ENCODE data around the gene BNC2.

BNC2 gene

DNA sequence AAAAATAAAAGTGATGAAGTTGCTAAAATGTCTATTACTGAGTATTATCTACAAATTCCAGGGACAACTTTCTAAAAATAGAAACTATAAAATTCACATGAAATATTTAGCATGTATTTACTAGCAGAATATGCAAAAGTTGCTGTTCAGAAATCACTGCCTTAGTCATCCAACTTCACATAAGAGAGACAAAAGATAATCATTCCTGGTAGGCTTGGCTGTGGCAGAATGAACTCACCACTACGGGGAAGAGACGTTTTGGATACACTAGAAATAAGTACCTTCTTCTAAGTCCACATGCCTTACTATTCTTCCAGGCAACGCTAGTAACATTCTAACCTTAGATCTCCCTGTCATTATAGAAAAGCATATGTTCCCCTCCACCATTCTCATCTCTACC is 272.2 kb downstream of the BNC2 start:
- no peak overlapping the region for H3K27ac Mint-ChIP-seq
- no peaks in the 10 kb centered on the region for H3K9me3 Mint-ChIP-seq (ENCODE audit: low read depth)
- H3K36me3 Mint-ChIP-seq: no peaks in the 10 kb centered on the region
- no peaks in the 10 kb centered on the region for H3K4me1 Mint-ChIP-seq (ENCODE audit: low read depth)
- no peak overlapping the region for H3K4me3 Mint-ChIP-seq
- no peaks in the 10 kb centered on the region for H3K27me3 Mint-ChIP-seq

DNA sequence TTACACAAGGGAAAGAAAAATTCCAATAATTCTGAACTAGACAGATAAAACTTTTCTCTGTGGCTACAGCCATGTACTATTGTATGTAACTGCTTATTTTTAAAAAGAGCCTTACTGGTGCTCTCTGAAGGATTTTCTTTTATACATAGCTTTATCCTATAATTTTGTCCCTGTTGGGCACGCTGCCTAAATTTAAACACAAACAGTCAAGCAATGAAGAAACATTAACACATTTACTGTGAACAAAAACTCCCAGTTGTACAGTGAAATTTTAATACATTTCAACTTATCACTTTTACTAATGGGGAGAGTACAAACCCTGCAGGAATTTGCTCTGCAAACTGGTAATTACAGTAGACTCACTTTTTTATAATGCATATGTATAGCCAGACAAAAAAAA is 273.3 kb downstream of the BNC2 start:
- Mint-ChIP-seq H3K4me3 (no peak overlapping the region), H3K36me3 (no peaks in the 10 kb centered on the region), H3K27ac (no peak overlapping the region), H3K9me3 (ENCODE audit: low read depth) (no peaks in the 10 kb centered on the region), H3K27me3 (no peaks in the 10 kb centered on the region), H3K4me1 (ENCODE audit: low read depth) (no peaks in the 10 kb centered on the region)

DNA sequence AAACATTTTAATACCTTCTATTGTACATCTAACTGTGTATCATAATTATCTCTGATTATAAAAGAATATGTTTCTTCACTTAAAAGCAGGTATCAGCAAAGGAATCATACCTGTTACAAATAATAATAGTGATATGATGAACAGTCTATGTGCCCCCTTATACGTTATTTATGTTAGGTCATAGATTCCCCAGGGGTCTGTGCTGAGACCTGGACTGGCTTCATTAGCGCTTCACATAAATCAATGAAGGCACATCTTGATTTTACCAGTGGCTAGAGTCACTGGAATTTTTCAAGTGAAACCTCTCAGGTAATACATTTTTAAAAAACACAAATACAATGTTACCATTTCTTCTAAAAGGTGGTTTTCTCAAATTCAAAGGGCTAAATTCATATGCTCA is 275.2 kb downstream of the BNC2 start:
- Mint-ChIP-seq H3K27me3 (no peaks in the 10 kb centered on the region), H3K4me3 (no peak overlapping the region), H3K9me3 (ENCODE audit: low read depth) (no peaks in the 10 kb centered on the region), H3K36me3 (no peaks in the 10 kb centered on the region), H3K4me1 (ENCODE audit: low read depth) (no peaks in the 10 kb centered on the region), H3K27ac (no peak overlapping the region)

DNA sequence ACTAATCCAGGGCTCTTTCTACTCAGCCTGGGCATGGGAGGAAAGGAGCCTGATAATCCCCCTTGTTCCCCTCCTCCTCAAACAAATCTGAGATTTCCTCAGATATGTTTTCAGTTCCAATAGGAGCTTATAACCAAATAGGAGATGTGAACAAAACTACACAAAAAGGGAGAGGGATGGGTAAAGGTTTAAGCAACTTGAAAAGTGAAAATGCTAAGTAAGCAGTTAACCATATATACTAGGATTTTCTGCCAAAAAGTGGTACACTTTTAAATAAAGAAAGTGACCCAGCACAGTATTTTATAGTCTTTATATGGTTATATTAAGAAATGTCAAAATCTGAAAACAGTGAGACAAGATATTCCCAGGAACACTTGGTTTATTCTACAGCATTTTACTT is 275.7 kb downstream of the BNC2 start:
- no peaks in the 10 kb centered on the region for H3K9me3 Mint-ChIP-seq (ENCODE audit: low read depth)
- H3K4me1 Mint-ChIP-seq (ENCODE audit: low read depth): no peaks in the 10 kb centered on the region
- no peaks in the 10 kb centered on the region for H3K27me3 Mint-ChIP-seq
- H3K27ac Mint-ChIP-seq: no peak overlapping the region
- no peak overlapping the region for H3K4me3 Mint-ChIP-seq
- no peaks in the 10 kb centered on the region for H3K36me3 Mint-ChIP-seq

DNA sequence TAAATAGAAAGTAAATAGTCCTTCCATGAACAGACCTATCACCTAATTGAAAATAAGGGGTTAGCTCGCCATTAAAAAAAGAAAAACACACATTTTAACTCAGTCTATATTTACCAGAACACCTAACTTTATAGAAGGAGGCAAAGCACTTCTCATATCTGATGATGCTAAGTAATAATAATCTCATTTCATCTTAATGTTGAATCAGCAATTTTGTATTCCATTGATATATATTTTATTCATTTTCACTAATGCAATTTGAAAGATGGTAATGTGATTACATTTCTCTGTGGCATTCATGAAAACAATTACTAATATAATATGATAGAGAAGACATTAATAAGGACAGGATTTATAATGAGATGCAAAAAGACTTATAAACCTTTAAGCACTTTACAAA is 276.7 kb downstream of the BNC2 start:
- Mint-ChIP-seq H3K4me1 (ENCODE audit: low read depth) (no peaks in the 10 kb centered on the region), H3K4me3 (no peak overlapping the region), H3K27ac (no peak overlapping the region), H3K36me3 (no peaks in the 10 kb centered on the region), H3K27me3 (no peaks in the 10 kb centered on the region), H3K9me3 (ENCODE audit: low read depth) (no peaks in the 10 kb centered on the region)

DNA sequence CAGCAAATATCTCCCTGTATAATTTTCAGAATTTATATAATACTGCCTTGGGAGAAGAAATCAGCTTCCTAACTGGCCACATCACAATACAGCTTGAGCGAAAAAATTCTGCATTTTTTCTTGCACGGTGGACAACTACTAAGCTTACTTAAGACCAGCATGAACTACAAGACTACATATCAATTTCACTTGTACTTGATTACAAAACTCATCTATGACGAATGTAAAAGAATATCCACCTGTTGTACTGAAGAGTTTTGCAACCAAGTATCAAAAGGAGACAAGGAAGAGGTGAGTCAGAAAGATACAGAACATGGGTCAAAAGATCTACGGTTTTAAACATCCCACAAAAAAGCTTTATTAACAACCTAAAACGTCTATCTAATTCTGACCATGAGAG is 279.4 kb downstream of the BNC2 start:
- Mint-ChIP-seq H3K27me3 (no peaks in the 10 kb centered on the region), H3K4me1 (ENCODE audit: low read depth) (no peaks in the 10 kb centered on the region), H3K36me3 (no peaks in the 10 kb centered on the region), H3K9me3 (ENCODE audit: low read depth) (no peaks in the 10 kb centered on the region), H3K27ac (no peak overlapping the region), H3K4me3 (no peak overlapping the region)

DNA sequence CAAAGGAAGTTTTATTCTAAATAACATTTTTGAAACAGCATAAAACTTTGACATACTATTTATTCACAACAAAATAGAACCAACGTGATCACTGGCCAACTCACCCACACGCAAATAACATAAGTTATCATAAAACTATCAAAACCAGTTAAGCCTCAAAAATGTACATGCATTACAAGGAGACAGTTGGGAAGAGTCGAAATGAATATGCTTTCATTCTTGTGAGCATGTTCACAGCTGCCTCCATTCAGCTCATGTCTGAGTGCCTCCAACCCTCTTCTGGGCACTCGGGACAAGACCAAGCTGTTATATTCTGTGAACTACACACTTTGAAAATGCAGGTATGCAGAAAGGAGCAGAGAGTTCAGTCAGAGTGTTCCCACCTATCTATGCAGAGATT is 284.9 kb downstream of the BNC2 start:
- H3K9me3 Mint-ChIP-seq (ENCODE audit: low read depth): no peaks in the 10 kb centered on the region

DNA sequence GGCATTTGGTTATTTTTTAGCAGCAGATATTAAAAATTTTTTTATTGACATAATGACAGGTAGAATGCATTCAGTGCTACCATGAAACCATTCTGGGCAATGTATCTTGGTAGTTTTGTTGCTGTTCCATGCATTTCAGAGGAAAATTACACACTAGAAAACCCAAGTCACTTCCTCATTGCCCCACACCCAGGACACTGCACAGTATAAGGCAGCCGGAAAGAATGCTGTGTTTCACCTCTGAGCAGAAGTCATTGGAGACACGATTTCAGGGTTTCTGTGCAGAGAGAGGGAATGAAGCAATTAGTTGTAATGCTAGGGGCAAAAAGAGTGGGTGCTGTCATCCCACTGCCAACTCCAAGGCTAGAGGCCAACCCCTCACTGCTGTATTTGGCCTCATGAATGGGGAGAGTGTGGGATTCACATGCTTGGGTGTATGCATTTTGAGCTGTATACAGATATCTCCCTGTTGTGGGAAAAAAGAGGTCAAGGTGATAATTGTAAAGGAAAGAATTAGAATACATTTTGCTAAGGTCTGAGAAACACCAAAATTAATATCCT is 290.5 kb downstream of the BNC2 start:
- peaks cover 4% of the 10 kb centered on the region for H3K27me3 Mint-ChIP-seq
- H3K27ac Mint-ChIP-seq: no peak overlapping the region
- no peaks in the 10 kb centered on the region for H3K9me3 Mint-ChIP-seq (ENCODE audit: low read depth)
- no peaks in the 10 kb centered on the region for H3K36me3 Mint-ChIP-seq
- no peak overlapping the region for H3K4me3 Mint-ChIP-seq
- no peaks in the 10 kb centered on the region for H3K4me1 Mint-ChIP-seq (ENCODE audit: low read depth)

More for the DNA sequence above, 284.9 kb downstream of the BNC2 start:
- Mint-ChIP-seq H3K4me1 (ENCODE audit: low read depth) (no peaks in the 10 kb centered on the region), H3K36me3 (no peaks in the 10 kb centered on the region), H3K27me3 (peaks cover 2% of the 10 kb centered on the region), H3K27ac (no peak overlapping the region), H3K4me3 (no peak overlapping the region)

DNA sequence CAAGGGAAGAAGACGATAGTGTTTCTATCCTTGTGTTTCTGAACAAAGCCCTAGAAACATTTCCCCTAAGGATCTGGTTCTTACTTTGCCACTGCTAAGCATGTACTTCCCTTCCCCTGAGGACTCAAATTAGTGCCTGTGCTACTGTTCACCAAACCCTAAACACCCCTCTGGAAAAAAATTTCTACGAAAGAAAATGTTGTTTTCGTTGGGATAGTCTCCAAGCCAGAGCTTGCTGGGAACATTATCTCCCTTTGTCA is 294.6 kb downstream of the BNC2 start:
- no peaks in the 10 kb centered on the region for H3K4me1 Mint-ChIP-seq (ENCODE audit: low read depth)
- no peak overlapping the region for H3K4me3 Mint-ChIP-seq
- no peak overlapping the region for H3K27ac Mint-ChIP-seq
- peaks cover 2% of the 10 kb centered on the region for H3K27me3 Mint-ChIP-seq
- no peaks in the 10 kb centered on the region for H3K9me3 Mint-ChIP-seq (ENCODE audit: low read depth)
- no peaks in the 10 kb centered on the region for H3K36me3 Mint-ChIP-seq

DNA sequence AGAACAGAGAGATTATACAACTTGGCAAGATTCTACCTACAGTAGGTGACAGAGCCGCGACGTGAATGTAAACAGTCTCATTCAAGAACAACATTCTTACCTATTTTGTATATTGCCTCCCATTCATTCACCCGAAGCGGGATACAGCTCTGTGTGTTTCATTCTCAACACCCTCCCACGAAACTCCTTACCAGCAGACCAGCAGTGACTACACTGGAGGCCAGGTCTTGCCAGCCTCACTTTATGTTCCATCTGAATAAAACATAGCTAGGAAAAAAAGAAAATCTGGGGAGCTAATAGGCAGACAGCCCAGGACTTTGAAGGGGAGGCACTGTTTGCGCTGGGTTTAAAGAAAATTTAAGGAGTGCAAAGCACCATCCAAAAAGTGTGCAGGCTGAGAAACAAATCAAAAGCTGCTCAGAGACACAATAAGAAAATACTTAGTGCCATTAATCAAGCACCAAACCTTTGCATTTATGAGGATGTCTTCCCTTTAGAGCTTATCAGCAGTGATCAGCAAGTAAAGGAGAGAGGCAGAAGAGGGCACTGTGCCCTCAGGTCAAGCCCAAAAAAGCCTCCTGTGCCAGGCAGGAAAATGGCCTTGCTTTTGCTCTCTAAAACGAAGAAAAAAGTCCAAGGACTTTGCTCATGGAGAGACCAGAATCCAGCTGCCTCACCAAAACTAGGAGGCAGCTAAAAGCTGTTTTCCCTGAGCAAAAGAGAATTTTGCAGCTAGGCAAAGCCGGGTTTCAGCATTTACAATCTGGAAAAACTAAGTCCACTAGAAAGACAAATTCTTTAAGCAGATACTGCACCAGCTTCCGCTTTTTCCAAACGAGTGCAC is 295.1 kb downstream of the BNC2 start:
- no peaks in the 10 kb centered on the region for H3K36me3 Mint-ChIP-seq

DNA sequence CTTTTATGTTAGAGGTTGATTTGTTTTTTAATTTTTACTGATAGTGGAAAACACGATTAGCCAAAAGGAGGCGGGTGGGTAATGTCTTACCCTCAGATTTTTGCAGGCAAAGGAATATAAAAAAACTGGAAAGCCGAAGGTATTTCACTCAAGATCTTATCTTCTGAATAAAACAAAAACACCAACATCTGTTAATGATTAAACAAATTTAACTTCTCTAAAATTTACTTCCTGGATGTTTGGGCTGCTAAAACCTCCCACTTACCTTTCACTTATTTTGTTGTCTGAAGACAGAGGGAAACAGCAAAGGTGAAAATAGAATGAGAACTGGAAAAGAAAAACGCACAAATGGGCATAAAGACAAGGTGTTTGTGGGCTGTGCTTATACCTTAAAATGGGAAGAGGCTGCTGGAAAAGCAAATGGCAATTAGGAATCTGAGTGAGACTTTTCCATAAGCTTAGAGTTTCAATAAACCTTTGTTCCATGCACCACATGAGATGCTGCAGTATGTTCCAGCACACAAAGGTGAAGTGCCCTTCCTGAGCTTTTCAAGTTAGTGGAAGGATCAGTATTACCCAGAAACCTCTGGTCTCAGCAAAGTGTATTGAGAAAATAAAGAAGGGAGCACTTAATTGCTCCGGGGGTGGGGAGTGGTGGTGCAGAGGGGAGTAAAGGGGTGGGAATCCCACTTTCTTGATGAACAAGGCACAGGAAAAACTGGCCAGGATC is 298.3 kb downstream of the BNC2 start:
- H3K27ac Mint-ChIP-seq: no peak overlapping the region
- no peaks in the 10 kb centered on the region for H3K4me1 Mint-ChIP-seq (ENCODE audit: low read depth)
- peaks cover 6% of the 10 kb centered on the region for H3K27me3 Mint-ChIP-seq
- no peak overlapping the region for H3K4me3 Mint-ChIP-seq
- H3K9me3 Mint-ChIP-seq (ENCODE audit: low read depth): no peaks in the 10 kb centered on the region
- H3K36me3 Mint-ChIP-seq: no peaks in the 10 kb centered on the region

More for the DNA sequence above, 295.1 kb downstream of the BNC2 start:
- peaks cover 3% of the 10 kb centered on the region for H3K27me3 Mint-ChIP-seq
- no peak overlapping the region for H3K27ac Mint-ChIP-seq
- H3K4me3 Mint-ChIP-seq: no peak overlapping the region
- no peaks in the 10 kb centered on the region for H3K9me3 Mint-ChIP-seq (ENCODE audit: low read depth)
- no peaks in the 10 kb centered on the region for H3K4me1 Mint-ChIP-seq (ENCODE audit: low read depth)

DNA sequence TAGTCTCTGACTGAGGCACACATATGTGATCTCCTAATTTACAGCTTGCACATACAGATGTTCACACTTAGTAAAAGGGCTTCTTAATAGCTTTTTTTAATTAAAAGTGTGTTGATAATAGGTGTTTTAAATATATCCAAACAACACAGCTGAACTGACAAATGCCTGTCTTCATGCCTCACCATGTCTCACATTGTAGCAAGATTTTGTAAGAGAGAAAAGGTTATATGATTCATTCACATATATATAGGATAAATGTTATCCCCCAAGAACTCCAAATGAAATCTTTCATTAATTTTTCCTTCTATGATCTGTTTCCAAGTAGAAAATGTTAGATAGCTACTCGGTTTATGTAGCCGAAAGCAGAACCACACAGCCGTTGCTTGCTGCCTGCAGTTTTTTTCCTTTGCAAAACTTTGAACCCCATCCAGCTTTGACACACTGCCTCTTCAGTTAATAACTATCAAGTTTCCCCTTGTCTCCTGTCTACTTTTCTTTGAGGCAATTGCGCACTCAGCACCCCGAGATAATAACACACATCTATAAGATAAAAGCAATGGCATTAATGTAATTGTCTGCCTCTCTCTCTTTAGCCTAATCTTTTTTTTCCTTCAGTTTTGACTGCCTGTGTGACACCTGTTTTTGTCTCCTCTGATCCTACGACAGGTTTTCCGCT is 299.2 kb downstream of the BNC2 start:
- H3K36me3 Mint-ChIP-seq: no peaks in the 10 kb centered on the region
- H3K4me3 Mint-ChIP-seq: no peak overlapping the region
- no peaks in the 10 kb centered on the region for H3K9me3 Mint-ChIP-seq (ENCODE audit: low read depth)

DNA sequence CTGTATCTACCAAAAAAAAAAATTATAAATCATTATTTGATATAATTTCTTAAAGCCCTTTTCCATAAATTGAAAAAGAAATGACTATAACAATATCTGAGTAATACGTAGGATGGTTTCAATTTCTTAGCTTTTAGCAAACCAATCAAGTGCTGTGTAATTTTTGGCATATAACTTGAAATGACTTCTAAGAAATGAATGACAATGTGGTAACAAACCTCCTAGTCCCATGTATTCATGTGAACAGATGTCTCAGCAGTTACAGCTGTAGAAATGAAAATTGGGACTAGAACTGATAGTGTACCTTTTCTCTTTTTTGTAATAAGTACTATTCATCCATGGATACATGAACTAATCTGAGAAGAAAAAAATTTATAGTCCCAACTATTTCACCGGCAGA is 307.0 kb downstream of the BNC2 start:
- Mint-ChIP-seq H3K36me3 (no peaks in the 10 kb centered on the region), H3K9me3 (ENCODE audit: low read depth) (no peaks in the 10 kb centered on the region), H3K27ac (no peak overlapping the region), H3K4me1 (ENCODE audit: low read depth) (no peaks in the 10 kb centered on the region), H3K27me3 (peaks cover 1% of the 10 kb centered on the region), H3K4me3 (no peak overlapping the region)

More for the DNA sequence above, 299.2 kb downstream of the BNC2 start:
- Mint-ChIP-seq H3K27me3 (peaks cover 6% of the 10 kb centered on the region), H3K27ac (no peak overlapping the region), H3K4me1 (ENCODE audit: low read depth) (no peaks in the 10 kb centered on the region)

DNA sequence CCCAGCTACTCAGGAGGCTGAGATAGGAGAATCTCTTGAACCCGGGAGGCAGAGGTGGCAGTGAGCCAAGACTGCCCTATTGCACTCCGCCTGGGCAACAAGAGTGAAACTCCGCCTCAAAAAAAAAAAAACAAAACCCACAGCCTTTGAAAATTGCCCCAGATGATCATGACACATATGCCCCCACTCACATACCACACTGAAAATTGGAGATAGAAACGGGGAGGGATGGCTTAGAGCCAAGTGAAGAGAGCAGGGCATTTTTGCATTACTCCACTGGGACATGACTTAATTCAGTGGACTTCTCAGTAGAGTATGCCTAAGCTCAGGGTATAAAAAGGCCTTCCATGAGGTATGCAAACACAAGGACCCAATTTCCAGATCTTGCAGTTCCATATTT is 309.3 kb downstream of the BNC2 start:
- no peak overlapping the region for H3K4me3 Mint-ChIP-seq
- H3K27me3 Mint-ChIP-seq: no peaks in the 10 kb centered on the region
- no peak overlapping the region for H3K27ac Mint-ChIP-seq
- H3K36me3 Mint-ChIP-seq: no peaks in the 10 kb centered on the region
- no peaks in the 10 kb centered on the region for H3K9me3 Mint-ChIP-seq (ENCODE audit: low read depth)
- no peaks in the 10 kb centered on the region for H3K4me1 Mint-ChIP-seq (ENCODE audit: low read depth)
